HG02759 (cell line): ENCODE results near the gene LRRN3.

ENCODE experiments used
- ATAC-seq: cut with Tn5 transposase; IDR thresholded peaks from one replicate; pipeline ENCODE4 v1.9.1; 2021; ENCODE audit warnings: mild to moderate bottlenecking, moderate library complexity; ENCODE audit not compliant: unreplicated experiment

Gene LRRN3

DNA sequence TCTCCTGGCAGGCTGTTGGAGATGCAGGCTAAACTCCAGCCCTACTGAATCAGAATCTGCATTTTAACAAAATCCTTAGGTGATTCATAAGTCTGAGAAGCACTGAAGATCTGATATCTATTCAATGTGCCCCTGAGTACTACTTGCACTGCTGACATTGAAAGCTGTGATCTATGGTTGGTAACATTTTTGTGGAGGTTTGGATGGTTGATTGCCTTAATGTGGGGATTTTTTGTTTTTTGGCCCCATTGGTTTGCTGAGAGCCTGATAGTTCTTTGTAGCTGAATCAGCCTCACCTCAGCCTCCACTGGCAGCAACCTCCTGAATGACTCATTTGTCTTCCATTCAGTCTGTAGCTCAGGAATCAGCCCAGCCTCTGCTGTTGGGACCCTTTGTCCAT, 14.7 kb upstream of the LRRN3 start:
- no peak for ATAC-seq

DNA sequence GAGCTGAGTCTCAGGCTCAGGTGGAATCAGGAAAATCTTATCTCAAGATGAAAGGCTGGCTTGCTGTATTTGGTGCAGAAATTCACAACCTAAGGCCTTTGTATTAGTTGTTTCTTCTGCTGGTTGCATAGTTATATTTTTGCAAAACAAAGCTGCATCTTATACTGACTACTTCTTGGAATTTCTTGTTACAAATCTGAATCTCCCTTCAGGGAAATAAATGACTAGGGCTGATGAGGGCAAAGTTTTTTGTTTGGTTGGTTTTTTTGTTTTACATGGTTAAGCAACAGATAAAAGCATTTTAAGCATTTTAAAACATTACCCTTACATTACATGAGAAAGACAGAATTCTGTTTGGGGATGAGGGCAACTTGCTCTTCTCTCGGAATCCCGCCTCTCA, 13.9 kb upstream of the LRRN3 start:
- ATAC-seq = no peak

DNA sequence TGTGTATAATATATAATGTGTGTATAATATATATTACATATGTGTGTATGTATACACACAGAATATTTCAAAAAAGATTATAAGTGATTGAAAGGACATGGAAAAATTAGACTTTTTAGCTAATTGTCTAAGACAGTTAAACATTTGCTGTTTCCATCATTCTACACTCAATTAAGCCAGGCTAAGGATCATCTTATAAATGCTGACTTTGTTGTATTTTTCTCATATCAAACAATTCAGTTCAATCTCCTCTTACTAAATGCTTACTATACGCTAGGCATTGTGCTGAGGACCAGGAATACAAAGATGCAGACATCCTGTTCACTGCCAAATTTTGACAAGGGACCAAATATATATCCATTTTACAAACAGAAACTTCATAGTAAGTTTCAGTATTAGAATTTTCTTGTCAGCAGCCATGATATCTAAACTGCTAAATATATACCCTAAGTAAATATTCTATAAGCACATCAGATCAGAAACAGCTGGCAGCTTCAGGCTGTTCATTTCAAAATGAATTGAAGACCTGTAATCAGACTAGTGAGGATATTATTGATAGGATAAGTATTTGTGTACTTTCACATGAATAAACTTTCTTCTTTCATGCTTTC, 10.3 kb upstream of the LRRN3 start:
- no peak for ATAC-seq

DNA sequence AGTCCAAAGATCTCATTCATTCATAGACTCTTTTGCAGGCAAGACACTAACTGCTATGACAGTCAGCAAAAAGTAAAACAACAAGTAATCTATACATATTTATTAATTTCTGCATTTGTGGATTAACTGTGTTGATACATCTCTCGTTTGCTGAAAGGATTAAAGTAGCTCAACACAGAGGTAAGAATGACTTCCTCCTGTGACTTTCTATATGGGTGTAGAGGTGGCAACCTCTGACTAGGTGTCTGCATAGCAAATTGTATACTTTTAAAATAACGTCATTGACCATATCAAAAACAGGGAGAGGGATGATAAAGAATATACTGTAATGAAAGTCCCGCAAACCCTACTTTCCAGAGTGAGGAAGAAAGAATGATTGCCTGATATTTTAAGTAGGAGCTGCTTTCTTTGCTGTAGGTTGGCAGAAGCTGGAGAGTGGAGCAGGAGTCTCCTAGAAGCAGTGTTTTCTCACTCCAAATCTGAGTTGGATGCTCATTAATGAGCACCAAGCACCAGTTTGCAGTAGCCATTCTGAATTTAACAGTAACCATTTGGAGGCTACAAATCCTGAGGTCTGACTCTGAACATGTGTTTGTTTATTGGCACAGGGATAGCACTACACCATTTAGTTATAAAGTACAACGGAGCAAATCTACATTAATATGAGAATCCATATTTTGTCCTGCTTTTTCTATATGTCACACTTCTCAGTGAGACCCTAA, 9.2 kb upstream of the LRRN3 start:
- no peak for ATAC-seq

DNA sequence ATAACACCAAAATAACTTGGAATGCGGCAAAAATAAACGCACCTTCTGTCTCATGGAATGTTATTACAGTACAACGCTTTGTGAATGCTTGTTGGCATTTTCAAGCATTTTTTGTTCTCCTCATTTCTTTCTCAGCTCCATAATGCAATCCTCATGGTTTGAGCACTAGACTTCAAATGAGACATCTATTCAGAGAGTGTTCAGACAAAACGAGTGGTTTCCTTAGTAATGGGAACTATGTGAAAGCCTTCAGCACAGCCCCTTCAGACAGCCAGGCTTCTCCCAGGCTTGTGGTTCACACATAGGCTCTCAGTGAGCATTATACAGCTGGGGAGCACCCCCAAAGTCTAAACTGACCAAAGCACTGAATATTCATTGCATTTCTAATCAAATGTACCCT, 8.6 kb upstream of the LRRN3 start:
- no peak for ATAC-seq

DNA sequence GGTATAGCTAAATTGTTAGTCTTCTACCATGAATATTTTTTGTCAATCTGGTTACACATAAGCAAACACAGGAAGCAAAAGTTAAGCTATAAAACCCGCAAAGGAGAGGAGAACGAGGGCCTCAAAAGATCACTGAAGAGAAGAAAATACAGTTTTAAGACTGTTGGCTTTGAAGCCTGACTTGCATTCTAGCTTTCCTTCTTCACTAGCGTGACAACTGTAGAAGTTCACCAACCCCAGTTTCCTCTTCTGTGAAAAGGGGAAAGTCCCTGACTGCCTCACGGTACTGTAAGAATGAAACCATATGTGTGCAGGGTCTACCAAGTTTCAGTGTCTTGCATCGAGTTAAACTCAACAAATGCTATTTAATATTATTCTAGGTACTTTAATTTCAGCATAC, 7.5 kb upstream of the LRRN3 start:
- ATAC-seq = peak; percentile 97

DNA sequence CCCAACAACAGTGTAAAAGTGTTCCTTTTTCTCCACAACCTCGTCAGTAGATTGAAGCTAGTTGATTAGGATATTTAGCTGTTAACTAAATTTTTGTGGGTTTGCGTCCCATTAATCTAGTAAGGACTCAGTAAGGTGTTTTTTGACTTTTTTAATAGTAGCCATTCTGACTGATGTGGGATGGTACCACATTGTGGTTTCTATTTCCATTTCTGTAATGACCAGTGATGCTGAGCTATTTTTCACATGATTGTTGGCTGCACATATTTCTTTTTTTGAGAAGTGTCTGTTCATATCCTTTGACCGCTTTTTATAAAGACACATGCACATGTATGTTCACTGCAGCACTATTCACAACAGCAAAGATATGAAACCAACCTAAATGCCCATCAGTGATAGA, 5.6 kb upstream of the LRRN3 start:
- no peak for ATAC-seq

DNA sequence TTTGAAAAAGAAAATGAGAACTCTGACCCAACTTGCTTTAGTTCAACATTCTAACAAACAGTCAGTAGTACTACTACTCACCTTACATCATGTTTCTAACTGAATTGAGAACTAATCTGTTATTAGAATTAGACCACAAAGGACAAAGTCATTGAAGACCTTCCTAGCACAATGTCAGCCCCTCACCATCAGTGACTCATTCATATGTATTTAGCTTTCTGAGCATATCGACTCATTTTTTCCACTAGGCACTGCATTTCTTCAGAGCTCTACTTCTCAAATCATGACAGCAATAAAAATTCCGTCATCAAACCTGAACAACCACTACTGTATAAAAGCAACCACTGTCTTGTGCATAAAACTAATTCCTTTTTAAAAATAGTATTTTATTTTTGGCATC, 4.4 kb upstream of the LRRN3 start:
- ATAC-seq = no peak

DNA sequence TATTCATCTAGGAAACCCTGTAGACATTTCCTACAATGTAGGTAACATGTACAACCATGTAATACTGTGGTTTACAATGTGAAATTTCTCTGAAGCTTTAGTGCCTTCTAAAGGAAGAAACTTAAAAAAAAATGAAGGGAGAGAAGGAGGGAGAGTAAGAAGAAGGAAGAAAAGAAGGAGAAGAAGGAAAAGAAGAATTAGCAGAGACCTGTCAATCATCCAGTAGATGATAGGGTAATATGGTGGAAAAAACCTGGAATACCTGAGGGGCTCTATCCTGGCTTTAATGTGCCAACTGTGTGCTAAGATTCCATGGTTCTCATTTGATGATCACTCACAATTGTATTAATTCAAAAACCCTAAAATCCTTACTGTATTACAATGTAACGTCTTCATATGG, 2.6 kb upstream of the LRRN3 start:
- no peak for ATAC-seq

DNA sequence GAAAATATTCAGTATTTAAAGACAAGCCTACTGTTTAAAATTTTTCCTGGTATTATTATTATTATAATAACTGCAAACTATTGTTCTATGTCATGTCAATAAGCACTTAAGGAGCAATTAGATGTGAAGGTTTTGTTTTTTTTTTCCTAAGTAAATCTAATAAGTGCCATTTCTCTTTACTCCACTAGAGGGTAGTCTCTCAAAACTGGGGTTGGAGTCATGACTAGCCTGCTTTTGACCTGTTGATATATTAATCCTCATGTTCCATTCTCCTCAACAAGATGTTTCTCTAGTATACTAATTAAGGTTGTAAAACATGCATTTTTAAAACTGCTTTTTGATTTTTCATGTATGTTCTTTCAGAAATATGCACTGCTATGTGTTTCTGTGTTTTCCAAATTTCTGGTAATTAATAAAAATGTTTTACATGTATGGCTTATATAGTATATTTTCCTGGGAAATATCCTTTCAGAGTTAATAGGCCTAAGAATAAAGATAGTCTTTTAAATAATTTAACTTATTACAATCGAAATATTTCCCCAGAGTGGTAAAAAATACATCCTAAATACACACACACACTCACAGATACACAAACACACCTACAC, 1.0 kb upstream of the LRRN3 start:
- peak; percentile 28 for ATAC-seq

DNA sequence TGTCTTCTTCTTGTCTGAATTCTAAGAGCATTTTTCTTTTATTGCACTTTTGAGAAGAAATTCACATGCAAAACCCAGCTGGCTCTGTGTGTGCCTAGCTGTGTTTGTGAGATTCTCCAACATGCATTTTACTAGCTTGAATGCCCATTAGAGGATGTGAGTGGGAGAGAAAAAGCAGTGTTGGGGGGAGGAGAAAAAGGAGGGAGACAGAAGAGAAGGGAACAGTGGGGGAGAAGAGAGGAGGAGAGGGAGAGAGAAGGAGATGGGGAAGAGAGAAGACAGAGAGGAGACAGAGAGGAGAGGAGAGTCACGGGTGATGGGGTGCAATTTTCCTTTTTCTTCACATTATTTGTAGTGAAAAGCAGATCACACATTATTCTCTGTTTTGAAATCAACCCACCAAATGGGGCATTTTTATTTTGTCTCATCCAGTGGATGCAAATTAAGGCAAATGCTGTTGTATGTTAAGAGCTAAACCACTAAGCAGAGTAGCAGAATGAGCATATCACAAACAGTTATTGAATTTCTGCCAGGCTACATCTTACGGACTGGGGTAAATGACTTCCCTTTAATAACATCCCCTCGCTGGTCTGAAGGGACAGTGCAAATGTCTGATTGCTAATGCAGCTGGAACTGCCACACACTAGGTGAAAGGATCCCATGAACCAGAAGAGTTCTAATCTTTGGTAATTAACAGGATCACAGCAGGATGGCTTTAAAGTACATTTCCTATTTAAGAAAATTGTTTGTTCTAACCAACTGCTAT, 849 bp downstream of the LRRN3 start:
- ATAC-seq = peak; percentile 32

DNA sequence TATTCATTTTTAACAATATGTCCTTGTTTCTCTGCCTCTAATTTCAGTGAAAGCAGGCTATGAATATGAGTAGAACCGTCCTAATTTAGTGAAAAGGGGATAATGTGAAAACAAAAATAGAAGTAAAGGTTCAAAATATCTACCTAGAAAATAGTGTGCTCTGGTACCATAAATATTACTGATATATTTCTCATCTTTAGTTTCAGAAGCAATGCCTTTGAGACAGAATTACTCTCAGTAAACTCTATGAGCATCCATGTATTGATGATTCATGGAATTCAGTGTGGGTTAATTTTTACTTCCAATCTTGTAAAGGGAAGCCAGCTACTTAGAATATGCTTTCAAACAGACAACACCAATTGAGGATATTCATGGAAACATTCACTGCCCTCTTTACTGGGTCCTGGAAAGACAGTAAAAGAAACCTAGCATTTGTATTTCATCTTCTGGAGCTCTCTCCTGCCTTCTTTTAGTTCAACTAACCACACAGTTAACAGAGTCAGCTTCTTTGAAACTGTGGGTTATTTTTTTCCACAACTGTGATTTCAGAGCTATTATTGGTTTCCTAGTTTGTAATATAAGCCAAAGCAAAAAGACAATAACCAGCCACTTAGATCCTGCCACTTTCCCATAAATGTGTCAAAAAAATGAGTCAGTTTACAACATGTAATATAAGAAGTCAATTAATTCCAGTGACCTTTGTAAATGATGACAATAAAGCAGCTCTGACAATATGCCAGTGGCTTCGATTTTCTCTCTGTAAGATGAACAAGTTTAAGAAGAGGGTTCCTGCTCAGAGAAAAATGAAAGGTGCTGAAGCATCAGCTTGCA, 1.7 kb downstream of the LRRN3 start:
- ATAC-seq = peak; percentile 61

DNA sequence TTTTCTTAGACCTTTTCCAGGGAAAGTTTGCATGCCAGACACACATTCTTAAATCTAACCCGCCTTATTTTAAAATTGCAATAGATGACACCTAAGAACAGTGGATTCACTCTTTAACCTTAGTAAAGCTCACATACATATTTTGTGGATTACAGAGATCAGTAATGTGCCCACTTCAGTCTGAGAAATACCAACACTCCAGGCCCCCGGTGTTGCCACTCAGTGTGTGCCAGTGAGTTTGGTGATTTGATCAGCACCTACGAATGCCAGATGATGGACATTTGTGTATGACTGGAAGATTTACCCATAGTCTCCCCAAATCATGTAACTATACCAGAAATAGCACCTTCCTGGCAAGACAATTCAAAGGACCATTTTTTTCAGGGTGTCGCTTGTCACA, 2.6 kb downstream of the LRRN3 start:
- no peak for ATAC-seq

DNA sequence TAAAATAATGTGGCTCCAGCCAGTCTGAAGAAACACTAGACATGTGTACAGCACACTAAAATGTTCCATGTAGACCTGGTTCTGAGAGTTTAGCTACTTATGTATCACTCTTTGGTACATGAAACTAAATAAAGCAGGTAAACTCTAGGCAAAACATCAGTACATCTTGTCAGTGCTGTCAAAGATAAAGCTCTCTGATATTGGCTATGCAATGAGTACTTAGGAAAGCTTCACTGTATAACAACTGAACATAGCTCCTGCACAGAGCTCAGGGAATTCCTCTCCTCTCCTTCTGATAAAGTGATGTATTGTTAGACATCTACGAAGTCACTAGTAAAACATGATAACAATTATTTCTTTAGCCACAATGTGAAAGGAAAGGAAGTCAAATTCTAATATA, 3.5 kb downstream of the LRRN3 start:
- ATAC-seq = no peak

DNA sequence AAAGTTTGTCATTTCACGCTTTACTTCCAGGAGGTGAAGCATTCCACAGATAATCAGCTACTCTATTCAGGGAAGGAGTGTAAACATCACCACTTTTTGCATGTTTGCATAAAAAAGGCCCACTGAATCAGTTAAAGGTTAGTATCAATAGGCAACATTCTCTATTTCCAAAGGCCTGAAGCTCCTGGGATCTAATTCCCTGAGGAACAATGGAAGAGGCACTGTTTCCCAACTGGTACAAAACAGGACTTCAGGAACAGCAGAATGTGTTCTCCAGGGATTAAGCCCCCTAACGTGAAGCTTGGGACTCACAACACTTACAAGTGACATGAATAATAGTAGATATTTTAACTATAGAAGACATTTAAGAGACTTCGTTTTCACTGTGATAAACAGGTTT, 6.1 kb downstream of the LRRN3 start:
- ATAC-seq = no peak

DNA sequence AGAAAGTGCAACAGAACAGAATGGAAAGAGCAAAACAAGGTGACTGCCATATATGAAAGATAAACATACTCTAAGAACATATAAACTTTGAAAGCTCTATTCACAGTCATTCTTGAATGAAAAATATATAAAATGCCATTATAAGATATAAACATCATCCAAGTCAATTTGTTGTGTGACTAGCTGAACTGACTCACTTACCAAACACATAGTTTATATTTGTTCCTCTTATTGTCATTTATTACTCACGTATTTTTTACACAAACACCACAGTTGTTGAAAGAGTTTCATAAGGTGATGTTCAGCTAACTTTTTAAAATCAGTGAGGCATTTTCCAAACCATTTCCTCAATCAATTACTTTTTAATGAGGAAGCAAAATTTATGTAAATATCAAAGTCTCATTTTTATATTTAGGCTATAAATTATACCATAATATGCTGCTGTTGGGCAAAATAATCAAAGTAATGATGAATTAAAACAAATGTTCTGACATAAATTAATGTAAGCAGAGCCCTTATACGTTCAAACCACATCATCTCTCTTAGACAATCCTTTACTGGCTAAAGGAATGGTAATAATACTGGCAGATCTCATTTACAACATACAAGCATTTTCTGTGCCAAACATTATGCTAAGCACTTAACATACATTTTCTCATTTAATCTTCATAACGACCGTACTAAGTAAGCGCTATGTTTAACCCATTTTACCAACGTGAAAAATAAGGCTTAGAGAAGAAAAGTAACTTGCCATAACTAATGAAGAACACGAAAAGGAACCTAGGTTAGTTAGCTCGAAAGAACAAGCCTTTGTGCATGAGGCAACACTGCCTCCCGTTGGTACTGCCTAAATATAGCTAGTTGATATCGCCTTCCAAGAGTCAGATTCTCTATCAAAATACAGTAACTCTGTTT, 7.3 kb downstream of the LRRN3 start:
- peak; percentile 90 for ATAC-seq

DNA sequence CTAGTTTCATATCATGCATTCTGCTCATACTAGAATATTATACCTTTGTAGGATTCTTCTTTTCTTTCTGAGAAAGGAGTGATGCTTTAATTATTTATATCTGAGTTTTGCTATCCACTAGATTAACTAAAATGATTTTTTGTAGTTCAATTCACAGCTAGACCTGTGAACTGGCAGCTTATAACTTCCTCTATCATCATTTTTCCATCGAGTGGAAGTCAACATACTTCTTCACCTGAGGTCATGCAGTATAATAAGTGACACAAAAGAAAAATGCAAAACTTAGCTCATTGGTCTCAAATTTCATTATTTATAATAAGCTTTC, 8.0 kb downstream of the LRRN3 start:
- no peak for ATAC-seq

DNA sequence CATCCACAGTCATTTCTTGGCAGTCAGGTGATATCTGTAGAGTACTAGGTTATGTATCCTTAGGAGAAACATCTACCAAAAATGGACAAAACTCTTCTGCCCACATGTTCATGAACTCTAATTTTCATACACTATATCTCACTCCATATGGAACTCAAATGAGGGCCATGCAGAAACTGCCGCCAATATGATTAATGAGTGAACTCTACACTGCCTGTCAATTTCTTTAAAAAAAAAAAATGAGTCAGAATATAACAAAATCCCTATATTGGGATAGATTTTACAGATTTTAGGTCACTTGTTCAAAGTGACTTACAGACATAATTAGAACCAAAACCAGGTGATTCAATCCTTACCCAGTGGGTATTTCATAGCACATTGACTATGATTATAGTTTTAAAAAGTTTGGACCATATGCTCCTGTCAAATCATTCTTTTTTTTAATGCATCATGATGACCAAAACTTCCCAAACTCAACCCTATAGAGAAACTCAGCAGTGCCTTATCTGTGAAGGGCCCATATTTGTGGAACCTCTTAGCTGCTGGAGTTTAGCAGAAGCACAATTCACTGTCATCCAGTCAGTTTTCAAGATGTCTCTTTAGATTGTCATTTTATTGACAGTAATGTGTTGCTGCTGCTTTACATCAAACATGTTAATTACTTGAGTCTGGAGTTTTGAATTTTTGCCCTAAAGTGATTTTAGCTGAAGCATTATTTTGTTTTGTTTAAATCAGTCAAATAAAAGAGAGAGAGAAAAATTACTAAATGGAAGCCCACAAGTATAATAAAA, 11.1 kb downstream of the LRRN3 start:
- no peak for ATAC-seq

DNA sequence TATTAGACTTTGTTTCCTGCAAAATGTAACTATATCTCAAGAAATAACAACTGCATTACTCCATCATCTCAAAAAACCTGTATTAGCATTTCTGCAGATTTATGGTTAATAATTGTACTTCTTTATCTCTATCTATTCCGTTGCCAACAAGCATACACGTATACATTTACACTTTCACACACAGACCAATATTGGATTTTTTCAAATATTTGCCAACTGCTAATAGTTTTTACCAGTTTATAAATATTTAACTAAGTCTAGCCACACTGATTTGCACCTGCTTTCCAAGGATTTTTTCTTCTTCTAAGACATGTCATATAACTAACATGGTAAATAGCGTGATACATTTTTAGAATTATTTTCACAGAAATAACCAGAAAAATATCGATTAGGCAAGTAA, 12.2 kb downstream of the LRRN3 start:
- no peak for ATAC-seq
